Right lung (tissue), 5 donors: ENCODE results near the gene LRRC4B. TPM values are rescaled to one million over a fixed set of nuclear protein-coding genes. Genes with fewer than 3 reads are reported as not detected.
"Not testable (repeated sequence)": the region's sequence is repeated elsewhere in the genome, so short reads cannot be mapped to it uniquely, and the experiment has no call there.

Experiments used
- DNase-seq, 2 donors: peaks; one replicate each; pipeline ENCODE4 v3.0.0-alpha.2; 2013
- polyA plus RNA-seq, 5 donors: library from polyadenylated mRNA; unstranded; fragments of 120-200 nt; gene quantifications; one replicate each; pipeline versions ENCODE4 v1.2.1 to v1.2.3, GENCODE V29; 2013; ENCODE audit warnings: inconsistent platforms in 1 of 5, low replicate concordance in 1 of 5; ENCODE audit not compliant: insufficient read length in 5 of 5, insufficient read depth in 1 of 5

LRRC4B gene
- polyA plus RNA-seq, 5 donors: 7.8 to 20.8 (median 10.9) TPM

- DNase-seq: no peak
Observed at GRCh38 chr19:50488389-50489194, 79.6 kb downstream of the LRRC4B start.

GRCh38 chr19:50486823-50487515 is 81.3 kb downstream of the LRRC4B start:
- no peak for DNase-seq

DNA sequence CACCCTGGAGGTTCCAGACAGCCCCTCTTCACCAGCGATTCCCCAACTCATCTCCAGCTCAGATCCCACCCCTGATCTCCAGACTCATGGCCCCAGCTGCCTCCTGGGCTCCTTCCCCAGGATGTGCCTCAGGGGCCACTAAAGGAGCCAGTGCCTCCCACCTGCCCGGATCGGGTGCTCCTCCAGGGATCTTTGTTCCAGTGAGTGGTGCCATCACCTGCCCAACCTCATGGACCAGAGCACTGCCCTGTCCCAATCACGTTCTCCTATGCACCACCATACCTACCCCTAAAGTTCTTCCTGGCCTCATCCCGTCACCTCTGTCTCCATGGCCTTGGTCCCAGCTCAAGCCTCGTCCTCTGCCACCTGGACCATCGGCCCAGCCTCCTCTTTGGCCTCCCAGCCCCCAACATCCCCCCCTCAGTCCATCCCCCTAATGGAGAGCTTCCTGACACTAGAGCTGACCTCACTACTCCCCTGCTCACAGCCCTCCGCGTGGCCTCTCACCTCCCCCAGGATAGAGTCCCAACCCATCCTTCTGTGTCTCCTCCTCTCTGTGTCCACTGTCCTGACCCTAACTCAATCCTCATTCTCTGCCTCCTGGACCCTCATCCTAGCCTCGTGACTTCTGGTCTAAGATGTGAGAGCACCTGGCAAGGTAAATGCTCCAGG is 82.8 kb downstream of the LRRC4B start:
- no peak for DNase-seq

DNA sequence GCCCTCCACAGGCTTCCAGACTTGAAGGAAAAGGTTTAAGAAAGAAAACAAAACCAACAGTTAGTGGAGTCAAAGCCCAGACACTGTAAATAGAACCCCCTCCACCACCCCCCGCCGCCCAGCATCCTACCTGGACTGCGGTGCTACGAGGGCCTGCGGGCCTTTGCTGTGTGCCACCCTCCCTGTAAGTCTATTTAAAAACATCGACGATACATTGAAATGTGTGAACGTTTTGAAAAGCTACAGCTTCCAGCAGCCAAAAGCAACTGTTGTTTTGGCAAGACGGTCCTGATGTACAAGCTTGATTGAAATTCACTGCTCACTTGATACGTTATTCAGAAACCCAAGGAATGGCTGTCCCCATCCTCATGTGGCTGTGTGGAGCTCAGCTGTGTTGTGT is 85.3 kb downstream of the LRRC4B start:
- DNase-seq: no peak

DNA sequence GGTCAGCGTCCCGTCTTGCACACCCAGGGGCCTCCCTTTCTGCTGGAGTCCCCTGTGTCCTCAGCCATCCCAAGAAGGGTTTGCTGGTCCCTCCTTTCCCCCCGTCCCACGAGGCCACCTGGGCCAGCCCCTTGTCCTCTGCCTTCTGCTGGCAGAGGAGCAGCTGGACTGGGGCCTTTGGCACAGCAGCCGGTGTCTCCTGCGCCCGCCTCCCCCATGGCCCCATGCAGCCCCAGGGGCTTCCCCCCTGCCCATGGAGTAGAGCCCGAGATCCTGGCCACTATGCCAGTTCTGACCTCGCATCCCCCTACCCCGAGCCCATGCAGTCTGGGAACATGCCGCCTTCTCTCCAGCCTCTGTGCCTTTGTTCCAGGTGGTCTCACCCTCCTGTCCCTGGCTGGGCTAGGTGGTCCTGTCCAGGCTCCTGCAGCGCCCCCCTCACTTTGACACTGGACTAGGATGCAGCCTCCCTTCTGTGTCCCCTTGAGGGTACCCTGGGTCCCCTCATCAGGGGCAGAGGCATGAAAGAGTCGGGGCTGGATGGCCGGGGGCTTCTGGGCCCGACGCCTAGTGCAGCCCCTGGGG is 85.9 kb downstream of the LRRC4B start:
- no peak for DNase-seq

GRCh38 chr19:50481351-50482149 is 86.7 kb downstream of the LRRC4B start:
- DNase-seq: no peak

GRCh38 chr19:50480281-50481111 is 87.7 kb downstream of the LRRC4B start:
- DNase-seq: no peak

GRCh38 chr19:50479761-50480251 is 88.4 kb downstream of the LRRC4B start:
- no peak for DNase-seq

GRCh38 chr19:50478901-50479715 is 89.1 kb downstream of the LRRC4B start:
- no peak for DNase-seq

DNA sequence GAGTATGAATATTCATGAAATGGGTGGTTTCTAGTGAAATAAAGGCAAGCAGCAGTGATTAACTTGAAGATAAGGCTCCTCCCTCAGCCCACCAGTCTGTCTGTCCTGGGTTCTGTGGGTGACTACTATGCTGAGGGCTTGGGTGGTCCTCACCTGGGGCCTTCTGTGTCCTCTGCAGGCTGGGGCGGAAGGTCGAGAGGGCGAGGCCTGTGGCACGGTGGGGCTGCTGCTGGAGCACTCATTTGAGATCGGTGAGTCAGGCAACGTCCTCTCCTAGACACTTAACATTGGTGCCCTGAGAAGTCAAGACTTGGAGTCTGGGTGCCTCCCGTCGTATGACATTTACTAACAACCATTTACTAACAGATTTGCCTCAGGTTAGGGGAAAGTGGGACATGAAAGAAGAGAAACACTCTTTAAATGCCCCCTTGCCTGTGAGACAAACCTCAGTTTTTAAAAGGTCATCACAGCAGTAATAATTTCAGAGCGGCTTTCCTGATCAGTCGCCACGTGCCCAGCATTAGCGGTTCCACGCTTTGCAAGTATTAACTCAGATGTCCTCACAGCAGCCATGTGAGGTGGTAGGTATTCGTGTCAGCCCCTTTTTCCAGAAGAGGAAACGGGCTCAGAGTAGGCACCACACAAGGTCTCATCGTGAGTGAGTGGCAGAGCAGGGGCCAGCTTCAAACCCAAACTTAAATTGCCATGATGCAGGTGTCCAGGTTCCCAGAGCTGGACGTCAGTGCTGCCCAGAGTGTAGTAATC is 90.3 kb downstream of the LRRC4B start:
- no peak for DNase-seq

GRCh38 chr19:50476907-50477238 is 91.4 kb downstream of the LRRC4B start:
- DNase-seq: no peak

- peak; percentile 92 to 93 for DNase-seq
Observed at GRCh38 chr19:50476224-50476906, 91.9 kb downstream of the LRRC4B start, which contains the start of the genes EMC10 and GARIN5A. Gene EMC10, plus strand, starts transcription at chr19:50476507. Its CDS starts 38 bp downstream, at chr19:50476545. Gene GARIN5A, minus strand, starts transcription at chr19:50476848. Its CDS starts 460 bp downstream, at chr19:50476388.

DNA sequence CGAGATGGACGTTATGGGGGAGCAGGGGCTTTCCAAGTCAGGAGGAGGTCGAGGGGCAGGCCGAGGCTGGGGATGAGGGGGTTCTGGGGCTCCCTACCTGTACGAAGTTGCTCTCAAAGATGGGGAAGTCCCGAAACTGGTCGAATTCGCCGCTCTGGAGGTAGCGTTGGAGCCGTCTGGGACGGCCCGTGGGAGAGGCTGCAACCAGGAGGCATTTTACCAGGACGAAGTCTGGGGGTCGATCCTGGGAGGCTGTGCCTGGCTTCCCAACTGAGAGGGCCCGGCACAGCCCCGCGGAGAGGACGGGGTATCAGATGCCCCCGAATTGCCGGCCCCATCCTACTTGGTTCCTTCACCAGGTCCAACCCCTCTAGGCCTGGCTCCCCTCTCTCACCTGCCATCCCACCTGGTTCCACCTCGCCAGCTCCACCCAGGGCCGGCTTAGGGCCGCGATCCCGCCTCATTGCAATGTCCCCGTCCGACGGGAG is 92.5 kb downstream of the LRRC4B start:
- no peak for DNase-seq

DNA sequence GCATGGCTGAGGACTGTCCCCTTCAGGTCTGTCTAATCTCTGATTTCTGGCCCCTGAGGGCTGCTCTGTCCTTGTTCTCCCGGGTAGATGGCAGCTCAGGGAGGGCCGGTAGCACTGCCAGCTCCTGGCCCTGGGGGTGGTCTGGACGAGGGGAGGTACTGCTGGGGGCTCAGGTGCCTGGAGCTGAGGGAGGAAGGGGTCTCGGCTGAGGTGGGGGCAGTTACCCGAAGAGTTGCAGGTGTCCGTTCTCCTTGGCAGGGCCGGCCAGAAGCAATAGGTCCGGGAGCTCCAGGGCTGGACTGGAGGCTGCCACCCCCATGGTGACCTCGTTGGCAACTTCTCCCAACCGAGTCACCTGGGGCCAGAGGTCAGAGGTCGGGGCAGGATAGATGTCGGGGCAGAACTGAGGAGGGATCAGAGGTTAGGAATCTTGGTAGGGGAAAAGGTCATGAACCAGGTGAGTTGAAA is 93.1 kb downstream of the LRRC4B start:
- no peak for DNase-seq

GRCh38 chr19:50473336-50473735 is 94.9 kb downstream of the LRRC4B start:
- not testable (repeated sequence) for DNase-seq

GRCh38 chr19:50468818-50469217 is 99.4 kb downstream of the LRRC4B start:
- DNase-seq: no peak

- no peak for DNase-seq
Observed at GRCh38 chr19:50467566-50467965, 100.7 kb downstream of the LRRC4B start.
